Measurements from ENCODE around the gene PTPRD. TPM values are rescaled to one million over a fixed set of nuclear protein-coding genes. Genes with fewer than 3 reads are reported as not detected.

Gene PTPRD
- total and polyA plus RNA-seq, 2 experiments from 2014 or later: 11.5 to 58.0 TPM

DNA sequence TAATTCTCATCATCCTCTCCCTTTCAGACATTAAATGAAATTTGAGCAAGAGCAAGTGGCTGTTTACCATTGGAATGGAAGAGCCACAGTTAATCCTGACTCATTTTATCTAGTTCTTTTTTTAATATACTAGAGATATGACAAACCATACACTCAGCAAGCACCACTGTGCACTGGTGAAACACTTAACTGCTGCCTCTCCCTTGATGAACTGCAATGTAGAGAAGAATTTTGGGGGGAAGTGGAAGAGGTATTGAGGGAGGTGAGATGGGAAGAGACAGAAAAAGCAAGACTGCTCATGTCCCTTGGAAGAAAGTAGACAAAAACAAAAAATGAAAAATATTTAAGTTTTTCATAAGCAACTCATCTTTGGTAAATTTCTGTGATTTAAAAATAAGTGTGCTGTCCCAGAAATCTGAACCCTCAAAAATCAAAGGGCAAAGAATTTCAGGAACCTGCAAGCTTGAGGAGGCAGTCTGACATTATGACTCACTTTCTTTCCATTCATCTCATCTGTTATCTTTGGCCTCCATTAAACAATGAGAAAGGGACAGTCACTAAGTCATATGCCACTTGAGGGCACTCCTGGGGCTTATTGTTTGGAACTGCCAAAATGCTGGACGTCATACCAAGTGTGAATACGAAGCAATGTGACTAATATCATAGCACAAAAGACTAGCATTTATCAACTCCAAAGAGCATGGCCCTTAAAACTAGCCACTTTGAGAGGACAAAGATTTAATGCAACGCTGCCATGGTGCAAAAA lies 2246.5 kb downstream of the PTPRD start:
- Mint-ChIP-seq H3K27ac (peak overlapping the region; percentile 6; the same call in 1 of the 2 replicates), H3K4me3 (no peak overlapping the region), H3K36me3 (ENCODE audit: low read depth) (no peaks in the 10 kb centered on the region), H3K27me3 (ENCODE audit: insufficient read depth, low read depth, poor library complexity) (no peaks in the 10 kb centered on the region), H3K4me1 (no peaks in the 10 kb centered on the region), H3K9me3 (no peaks in the 10 kb centered on the region)
- Histone ChIP-seq H4K20me1 (replicated peaks; ENCODE audit: insufficient read depth) (no peaks in the 10 kb centered on the region), H3K4me3 (no peak overlapping the region), H3K4me2 (no peak overlapping the region), H3K27ac (ENCODE audit: low read depth) (no peak overlapping the region), H3K36me3 (ENCODE audit: insufficient read depth) (no peaks in the 10 kb centered on the region), H3K9me2 (ENCODE audit: insufficient read depth) (no peaks in the 10 kb centered on the region), H3K27me3 (ENCODE audit: insufficient read depth) (no peaks in the 10 kb centered on the region), H3K4me1 (ENCODE audit: insufficient read depth) (no peaks in the 10 kb centered on the region), H3K79me2 (replicated peaks; ENCODE audit: insufficient read depth) (no peaks in the 10 kb centered on the region), H3F3A (replicated peaks; ENCODE audit: low read depth) (no peaks in the 10 kb centered on the region), H2AFZ (no peak overlapping the region)
- DNase-seq (ENCODE audit: low spot score) (no peak), ATAC-seq (no peak)
- no peak for TF ChIP-seq ZNF114 (CRISPR knock-in tag; IDR thresholded peaks at IDR 0.05)
- TF ChIP-seq, protein P1, sequence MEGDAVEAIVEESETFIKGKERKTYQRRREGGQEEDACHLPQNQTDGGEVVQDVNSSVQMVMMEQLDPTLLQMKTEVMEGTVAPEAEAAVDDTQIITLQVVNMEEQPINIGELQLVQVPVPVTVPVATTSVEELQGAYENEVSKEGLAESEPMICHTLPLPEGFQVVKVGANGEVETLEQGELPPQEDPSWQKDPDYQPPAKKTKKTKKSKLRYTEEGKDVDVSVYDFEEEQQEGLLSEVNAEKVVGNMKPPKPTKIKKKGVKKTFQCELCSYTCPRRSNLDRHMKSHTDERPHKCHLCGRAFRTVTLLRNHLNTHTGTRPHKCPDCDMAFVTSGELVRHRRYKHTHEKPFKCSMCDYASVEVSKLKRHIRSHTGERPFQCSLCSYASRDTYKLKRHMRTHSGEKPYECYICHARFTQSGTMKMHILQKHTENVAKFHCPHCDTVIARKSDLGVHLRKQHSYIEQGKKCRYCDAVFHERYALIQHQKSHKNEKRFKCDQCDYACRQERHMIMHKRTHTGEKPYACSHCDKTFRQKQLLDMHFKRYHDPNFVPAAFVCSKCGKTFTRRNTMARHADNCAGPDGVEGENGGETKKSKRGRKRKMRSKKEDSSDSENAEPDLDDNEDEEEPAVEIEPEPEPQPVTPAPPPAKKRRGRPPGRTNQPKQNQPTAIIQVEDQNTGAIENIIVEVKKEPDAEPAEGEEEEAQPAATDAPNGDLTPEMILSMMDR (conservative IDR thresholded peaks at IDR 0.05; ENCODE audit: low read depth in 2 of 2): peak in 1 of 2 experiments; percentile 25; a peak in 1 of 4 replicates

DNA sequence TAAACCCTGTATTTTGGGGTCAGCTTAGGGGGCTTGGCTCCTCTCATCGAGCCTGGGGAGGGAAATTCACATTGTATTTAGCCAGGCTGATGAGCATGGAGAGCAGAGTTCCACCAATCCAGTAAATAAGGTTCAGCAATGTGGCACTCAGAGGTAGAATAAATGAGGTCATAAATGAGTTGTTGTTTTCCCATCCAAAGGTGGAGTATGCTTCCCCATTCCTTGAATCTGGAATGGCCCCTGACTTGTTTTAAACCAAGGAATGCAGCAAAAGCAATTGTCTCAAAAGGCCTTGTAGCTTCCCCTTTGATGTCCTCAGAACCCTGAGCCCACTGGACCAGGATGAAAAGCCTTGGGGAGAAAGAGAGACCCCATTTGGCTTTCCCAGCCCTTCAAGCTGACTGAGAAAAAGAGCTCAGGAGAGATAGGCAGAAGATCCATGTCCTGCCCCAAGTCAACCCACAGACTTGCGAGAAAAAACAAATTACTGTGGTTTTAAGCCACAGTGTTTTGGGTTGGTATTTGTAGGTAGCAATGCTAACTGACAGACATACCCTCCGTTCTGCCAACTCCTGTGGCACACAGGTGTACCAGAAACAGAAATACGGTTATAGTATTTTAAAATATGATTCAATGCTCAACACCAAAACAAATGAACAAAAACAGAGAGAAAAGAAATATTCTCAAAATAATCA lies 2247.2 kb downstream of the PTPRD start:
- no peak overlapping the region for H3K27ac ChIP-seq (ENCODE audit: low read depth)
- H3K27me3 ChIP-seq (ENCODE audit: insufficient read depth): no peaks in the 10 kb centered on the region
- H3K9me2 ChIP-seq (ENCODE audit: insufficient read depth): no peaks in the 10 kb centered on the region
- H3K79me2 ChIP-seq (replicated peaks; ENCODE audit: insufficient read depth): no peaks in the 10 kb centered on the region
- H3K36me3 Mint-ChIP-seq (ENCODE audit: low read depth): no peaks in the 10 kb centered on the region
- ATAC-seq (no peak), DNase-seq (ENCODE audit: low spot score) (no peak)
- no peaks in the 10 kb centered on the region for H3K36me3 ChIP-seq (ENCODE audit: insufficient read depth)
- no peaks in the 10 kb centered on the region for H3K4me1 Mint-ChIP-seq
- no peak overlapping the region for H3K4me3 ChIP-seq
- no peaks in the 10 kb centered on the region for H3K9me3 Mint-ChIP-seq
- H3K4me2 ChIP-seq: no peak overlapping the region
- H3F3A ChIP-seq (replicated peaks; ENCODE audit: low read depth): no peaks in the 10 kb centered on the region
- H3K27ac Mint-ChIP-seq: no peak overlapping the region
- H3K4me1 ChIP-seq (ENCODE audit: insufficient read depth): no peaks in the 10 kb centered on the region
- H4K20me1 ChIP-seq (replicated peaks; ENCODE audit: insufficient read depth): no peaks in the 10 kb centered on the region
- no peak overlapping the region for H3K4me3 Mint-ChIP-seq
- H3K27me3 Mint-ChIP-seq (ENCODE audit: insufficient read depth, low read depth, poor library complexity): no peaks in the 10 kb centered on the region
- H2AFZ ChIP-seq: no peak overlapping the region
- TF ChIP-seq, protein P2, sequence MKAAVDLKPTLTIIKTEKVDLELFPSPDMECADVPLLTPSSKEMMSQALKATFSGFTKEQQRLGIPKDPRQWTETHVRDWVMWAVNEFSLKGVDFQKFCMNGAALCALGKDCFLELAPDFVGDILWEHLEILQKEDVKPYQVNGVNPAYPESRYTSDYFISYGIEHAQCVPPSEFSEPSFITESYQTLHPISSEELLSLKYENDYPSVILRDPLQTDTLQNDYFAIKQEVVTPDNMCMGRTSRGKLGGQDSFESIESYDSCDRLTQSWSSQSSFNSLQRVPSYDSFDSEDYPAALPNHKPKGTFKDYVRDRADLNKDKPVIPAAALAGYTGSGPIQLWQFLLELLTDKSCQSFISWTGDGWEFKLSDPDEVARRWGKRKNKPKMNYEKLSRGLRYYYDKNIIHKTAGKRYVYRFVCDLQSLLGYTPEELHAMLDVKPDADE (IDR thresholded peaks at IDR 0.05): no peak
- TF ChIP-seq ZNF114 (CRISPR knock-in tag; IDR thresholded peaks at IDR 0.05): no peak
- no peak for TF ChIP-seq EZH2 (IDR thresholded peaks at IDR 0.05; ENCODE audit: low read depth, unreplicated experiment)
- no peak for TF ChIP-seq CREB1 (CRISPR knock-in tag; IDR thresholded peaks at IDR 0.05; ENCODE audit: low read depth)
- TF ChIP-seq, protein P3, sequence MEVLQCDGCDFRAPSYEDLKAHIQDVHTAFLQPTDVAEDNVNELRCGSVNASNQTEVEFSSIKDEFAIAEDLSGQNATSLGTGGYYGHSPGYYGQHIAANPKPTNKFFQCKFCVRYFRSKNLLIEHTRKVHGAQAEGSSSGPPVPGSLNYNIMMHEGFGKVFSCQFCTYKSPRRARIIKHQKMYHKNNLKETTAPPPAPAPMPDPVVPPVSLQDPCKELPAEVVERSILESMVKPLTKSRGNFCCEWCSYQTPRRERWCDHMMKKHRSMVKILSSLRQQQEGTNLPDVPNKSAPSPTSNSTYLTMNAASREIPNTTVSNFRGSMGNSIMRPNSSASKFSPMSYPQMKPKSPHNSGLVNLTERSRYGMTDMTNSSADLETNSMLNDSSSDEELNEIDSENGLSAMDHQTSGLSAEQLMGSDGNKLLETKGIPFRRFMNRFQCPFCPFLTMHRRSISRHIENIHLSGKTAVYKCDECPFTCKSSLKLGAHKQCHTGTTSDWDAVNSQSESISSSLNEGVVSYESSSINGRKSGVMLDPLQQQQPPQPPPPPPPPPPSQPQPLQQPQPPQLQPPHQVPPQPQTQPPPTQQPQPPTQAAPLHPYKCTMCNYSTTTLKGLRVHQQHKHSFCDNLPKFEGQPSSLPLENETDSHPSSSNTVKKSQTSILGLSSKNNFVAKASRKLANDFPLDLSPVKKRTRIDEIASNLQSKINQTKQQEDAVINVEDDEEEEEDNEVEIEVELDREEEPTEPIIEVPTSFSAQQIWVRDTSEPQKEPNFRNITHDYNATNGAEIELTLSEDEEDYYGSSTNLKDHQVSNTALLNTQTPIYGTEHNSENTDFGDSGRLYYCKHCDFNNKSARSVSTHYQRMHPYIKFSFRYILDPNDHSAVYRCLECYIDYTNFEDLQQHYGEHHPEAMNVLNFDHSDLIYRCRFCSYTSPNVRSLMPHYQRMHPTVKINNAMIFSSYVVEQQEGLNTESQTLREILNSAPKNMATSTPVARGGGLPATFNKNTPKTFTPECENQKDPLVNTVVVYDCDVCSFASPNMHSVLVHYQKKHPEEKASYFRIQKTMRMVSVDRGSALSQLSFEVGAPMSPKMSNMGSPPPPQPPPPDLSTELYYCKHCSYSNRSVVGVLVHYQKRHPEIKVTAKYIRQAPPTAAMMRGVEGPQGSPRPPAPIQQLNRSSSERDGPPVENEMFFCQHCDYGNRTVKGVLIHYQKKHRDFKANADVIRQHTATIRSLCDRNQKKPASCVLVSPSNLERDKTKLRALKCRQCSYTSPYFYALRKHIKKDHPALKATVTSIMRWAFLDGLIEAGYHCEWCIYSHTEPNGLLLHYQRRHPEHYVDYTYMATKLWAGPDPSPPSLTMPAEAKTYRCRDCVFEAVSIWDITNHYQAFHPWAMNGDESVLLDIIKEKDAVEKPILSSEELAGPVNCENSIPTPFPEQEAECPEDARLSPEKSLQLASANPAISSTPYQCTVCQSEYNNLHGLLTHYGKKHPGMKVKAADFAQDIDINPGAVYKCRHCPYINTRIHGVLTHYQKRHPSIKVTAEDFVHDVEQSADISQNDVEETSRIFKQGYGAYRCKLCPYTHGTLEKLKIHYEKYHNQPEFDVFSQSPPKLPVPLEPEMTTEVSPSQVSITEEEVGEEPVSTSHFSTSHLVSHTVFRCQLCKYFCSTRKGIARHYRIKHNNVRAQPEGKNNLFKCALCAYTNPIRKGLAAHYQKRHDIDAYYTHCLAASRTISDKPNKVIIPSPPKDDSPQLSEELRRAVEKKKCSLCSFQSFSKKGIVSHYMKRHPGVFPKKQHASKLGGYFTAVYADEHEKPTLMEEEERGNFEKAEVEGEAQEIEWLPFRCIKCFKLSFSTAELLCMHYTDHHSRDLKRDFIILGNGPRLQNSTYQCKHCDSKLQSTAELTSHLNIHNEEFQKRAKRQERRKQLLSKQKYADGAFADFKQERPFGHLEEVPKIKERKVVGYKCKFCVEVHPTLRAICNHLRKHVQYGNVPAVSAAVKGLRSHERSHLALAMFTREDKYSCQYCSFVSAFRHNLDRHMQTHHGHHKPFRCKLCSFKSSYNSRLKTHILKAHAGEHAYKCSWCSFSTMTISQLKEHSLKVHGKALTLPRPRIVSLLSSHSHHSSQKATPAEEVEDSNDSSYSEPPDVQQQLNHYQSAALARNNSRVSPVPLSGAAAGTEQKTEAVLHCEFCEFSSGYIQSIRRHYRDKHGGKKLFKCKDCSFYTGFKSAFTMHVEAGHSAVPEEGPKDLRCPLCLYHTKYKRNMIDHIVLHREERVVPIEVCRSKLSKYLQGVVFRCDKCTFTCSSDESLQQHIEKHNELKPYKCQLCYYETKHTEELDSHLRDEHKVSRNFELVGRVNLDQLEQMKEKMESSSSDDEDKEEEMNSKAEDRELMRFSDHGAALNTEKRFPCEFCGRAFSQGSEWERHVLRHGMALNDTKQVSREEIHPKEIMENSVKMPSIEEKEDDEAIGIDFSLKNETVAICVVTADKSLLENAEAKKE (CRISPR knock-in tag; IDR thresholded peaks at IDR 0.05): no peak
- no peak for TF ChIP-seq ZNF331 (CRISPR knock-in tag; IDR thresholded peaks at IDR 0.05; ENCODE audit: low read depth)
- TF ChIP-seq POLR2AphosphoS5 (IDR thresholded peaks at IDR 0.05; ENCODE audit: low read depth): no peak
- no peak for TF ChIP-seq STAT1 (IDR thresholded peaks at IDR 0.05; ENCODE audit: unreplicated experiment)
- TF ChIP-seq JUNB (IDR thresholded peaks at IDR 0.05; ENCODE audit: unreplicated experiment): no peak
- no peak for TF ChIP-seq NANOG (IDR thresholded peaks at IDR 0.05; ENCODE audit: borderline replicate concordance)
- TF ChIP-seq EZH2phosphoT487 (IDR thresholded peaks at IDR 0.05; ENCODE audit: unreplicated experiment): no peak
